ENCODE measurements around the gene PPDPF. TPM values are rescaled to one million over a fixed set of nuclear protein-coding genes. Genes with fewer than 3 reads are reported as not detected.

Gene PPDPF
- total RNA-seq, 1 experiment from 2014 or later: 263 TPM

DNA sequence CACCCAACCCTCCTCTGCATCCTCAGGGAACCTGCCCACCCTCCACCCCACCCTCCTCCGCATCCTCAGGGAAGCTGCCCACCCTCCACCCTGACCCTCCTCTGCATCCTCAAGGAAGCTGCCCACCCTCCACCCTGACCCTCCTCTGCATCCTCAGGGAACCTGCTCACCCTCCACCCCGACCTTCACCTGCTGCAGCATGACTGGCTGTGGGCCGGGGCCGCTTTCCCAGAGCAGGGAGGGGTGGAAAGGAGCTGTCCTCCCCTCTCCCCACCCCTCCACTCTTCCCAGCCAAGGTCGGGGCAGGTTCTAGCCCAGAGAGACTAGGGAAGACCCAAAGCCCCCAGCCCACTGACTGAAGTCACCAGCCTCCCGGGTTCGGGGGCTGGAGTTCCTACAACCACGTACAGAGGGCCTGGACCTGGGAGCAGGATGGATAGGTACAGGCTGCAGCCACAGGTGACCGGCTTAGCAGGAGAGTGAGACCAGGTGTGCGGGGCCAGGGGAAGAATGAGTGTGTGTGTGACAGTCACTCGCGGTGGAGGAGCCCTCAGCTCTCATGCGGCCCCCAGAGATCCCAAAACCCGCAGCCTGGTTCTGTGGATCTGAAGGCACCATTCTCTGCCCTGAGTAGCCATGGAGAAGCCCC, 33.3 kb upstream of the PPDPF start:
- no peak for DNase-seq (ENCODE audit: low read depth)

DNA sequence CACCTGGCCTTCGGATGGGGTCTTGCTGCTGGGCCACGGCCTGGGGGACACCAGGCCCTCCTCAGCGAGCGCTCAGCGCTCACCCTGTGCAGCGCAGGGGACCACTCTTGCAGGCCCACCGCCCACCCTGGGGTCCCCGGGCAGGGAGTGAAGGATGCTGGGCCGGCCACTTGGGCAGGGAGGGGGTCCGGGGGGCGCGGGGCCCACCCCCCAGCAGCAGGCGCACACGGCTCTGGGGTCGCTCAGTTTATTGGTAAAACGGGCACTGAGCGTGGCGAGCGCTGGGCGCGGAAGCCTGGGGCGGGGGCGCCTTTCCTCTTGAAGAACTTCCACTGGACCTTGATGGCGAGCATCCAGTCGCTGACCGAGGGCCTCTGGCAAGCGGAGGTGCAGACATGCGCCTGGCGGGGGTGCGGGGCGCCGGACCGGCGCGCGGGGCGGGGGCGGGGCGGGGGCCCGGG, 32.8 kb upstream of the PPDPF start:
- DNase-seq (ENCODE audit: low read depth): no peak

DNA sequence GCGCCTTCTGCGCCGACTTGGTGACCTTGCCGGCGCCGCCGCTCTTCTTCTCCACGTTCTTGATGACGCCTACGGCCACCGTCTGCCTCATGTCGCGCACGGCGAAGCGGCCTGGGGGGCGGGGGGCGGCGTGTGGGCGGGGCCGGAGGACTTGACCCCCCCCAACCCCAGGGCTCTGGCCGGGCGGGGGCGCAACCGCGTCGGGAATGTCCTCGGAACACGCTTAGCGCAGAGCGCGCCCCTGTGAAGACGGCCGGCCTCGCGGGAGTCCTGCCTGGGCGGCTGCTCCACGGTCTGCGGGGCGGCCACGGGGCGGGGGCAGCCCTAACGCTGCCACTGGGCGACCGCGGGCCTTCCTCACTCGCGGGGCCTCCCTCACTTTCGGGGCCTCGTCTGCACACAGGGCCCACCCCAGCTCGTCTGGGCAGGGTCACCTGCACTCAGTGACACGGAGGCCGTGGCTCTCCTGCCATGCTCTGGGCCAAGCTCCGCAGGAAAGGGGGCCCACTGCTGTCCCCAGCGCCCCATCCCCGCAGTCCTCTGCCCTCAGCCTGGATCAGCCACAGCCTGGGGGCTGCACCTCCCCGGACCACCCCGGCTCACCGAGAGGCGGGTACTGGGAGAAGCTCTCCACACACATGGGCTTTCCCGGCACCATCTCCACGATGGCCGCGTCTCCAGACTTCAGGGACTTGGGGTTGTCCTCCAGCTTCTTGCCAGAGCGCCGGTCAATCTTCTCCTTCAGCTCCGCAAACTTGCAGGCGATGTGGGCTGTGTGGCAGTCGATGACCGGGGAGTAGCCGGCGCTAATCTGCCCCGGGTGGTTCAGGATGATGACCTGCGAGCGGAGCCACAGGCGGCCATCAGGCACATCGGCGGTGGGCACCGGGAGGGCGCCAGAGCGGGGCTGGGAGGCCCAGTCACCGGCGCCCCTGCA, 32.0 kb upstream of the PPDPF start:
- DNase-seq (ENCODE audit: low read depth): no peak

- no peak for DNase-seq (ENCODE audit: low read depth)
Observed at GRCh38 chr20:63490416-63490815, 30.1 kb upstream of the PPDPF start.

GRCh38 chr20:63491078-63491477, 29.5 kb upstream of the PPDPF start:
- no peak for DNase-seq (ENCODE audit: low read depth)

DNA sequence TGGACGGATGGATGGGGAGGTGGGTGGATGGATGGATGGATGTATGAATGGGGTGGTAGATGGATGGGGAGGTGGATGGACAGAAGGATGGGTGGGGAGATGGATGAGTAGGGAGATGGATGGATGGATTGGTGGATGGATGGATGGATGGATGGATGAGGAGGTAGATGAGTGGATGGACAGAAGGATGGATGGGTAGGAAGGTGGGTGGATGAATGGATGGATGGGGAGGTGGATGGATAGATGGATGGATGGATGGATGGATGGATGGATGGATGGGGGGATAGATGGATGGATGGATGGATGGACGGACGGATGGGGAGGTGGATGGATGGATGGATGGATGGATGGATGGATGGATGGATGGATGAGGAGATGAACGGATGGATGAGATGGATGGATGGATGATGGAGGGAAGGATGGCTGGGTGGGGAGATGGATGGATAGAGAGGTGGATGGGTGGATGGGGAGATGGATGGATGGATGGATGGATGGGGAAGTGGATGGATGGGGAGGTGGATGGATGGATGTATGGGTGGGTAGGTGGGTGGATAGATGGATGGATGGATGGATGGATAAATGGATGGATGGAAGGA, 28.8 kb upstream of the PPDPF start:
- no peak for DNase-seq (ENCODE audit: low read depth)

- DNase-seq (ENCODE audit: low read depth): no peak
Observed at GRCh38 chr20:63492518-63492917, 28.0 kb upstream of the PPDPF start.

GRCh38 chr20:63492982-63493381, 27.6 kb upstream of the PPDPF start:
- no peak for DNase-seq (ENCODE audit: low read depth)

DNA sequence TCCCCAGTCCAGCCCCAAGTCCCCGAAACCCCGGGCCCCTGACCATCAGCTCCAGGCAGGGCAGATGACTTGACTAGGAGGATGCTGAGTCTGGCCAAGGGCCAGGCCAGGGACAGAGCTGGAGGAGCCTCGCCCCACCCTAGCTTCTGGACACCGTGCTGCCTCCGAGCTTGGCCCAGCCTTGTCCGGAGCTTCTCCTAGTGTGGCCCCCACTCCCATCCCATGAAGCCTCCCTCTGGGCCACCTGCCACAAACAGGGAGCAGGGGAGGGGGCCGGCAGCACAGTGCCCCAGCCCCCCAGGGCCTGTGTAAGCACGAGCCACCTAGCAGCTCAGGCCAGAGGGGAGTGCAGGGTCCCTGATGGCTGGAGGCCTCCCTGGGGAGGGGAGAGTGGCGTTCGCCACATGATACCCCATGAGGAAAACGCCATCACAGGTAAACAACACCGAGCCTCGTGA, 27.0 kb upstream of the PPDPF start:
- DNase-seq (ENCODE audit: low read depth): no peak

GRCh38 chr20:63494084-63494419, 26.5 kb upstream of the PPDPF start:
- DNase-seq (ENCODE audit: low read depth): no peak

DNA sequence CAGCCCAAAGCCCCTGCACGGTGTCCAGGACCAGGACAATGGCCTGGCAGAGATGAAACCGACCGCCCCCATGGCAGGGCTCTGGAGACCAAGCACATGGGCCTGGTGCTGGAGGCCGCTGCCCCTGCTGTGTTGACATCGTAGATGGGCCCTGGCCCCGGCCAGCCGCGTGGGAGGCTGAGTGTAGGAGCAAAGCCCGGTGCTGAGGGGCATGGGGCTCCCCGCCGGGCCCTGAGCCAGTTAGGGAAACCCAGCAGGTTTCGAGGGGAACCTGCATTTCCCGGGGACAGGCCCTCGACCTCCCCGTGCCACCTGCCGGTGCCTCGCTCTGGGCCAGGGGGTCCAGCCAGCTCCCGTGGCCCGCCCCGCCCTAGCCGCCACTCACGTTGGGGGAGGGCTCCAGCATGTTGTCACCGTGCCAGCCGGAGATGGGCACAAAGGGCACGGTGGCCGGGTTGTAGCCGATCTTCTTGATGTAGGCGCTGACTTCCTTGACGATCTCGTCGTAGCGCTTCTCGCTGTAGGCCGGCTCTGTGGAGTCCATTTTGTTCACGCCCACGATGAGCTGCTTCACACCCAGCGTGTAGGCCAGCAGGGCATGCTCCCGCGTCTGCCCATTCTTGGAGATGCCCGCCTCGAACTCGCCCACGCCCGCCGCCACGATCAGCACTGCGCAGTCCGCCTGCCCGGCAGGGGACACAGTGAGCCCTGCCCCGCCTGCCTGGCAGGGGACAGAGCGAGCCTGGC, 26.0 kb upstream of the PPDPF start:
- DNase-seq (ENCODE audit: low read depth): no peak

DNA sequence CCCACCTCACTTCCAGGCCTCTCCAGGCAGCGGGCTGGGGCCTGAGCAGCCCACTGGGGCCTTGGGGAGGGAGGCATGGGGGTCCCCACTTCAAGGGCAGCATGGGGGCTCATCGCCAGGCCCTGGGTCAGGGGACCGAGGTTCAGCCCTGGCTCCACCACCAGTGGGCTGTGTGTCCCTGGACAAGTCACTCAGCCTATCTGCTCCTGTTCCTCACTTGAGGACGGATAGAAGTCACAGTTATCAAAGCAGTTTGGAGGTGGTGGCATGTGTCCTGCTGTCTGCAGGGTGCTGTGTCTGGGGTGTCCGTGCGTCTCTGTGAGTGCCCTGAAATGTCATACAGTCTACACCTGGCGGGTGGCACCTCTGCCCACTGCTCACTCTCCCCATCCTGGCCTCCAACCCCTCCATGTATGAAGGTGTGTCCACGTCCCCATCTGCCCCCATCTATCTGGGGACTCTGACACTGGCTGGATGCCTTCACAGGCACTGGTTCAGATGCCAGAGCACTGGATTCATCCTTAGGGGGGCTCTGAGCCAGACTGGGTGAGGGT, 25.3 kb upstream of the PPDPF start:
- no peak for DNase-seq (ENCODE audit: low read depth)

- DNase-seq (ENCODE audit: low read depth): no peak
Observed at GRCh38 chr20:63495741-63496595, 24.6 kb upstream of the PPDPF start.

DNA sequence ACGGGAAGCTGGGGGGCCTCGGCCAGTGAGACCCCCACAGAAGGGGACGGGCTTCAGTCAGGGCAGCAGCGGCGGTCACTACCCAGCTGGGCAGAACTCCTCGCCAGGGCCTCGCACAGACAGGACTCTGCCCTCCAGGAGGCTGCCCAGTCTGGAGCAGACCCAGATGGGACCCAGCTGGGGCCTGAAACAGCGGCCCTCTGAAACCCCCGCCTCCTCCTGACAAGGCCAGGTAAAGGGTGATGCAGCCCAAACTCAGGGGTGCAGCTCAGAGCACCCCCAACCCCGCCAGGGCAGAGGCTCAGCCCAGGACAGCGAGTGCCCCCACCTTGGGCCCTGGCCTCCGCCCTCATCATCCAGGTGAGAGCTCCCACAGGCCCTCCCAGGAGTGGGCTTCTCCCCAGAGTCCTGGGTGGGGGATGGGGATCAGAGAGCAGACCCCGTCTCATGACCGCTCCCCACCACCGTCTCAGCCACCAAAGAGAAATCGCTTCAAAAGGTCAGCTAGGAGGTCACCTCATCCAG, 23.9 kb upstream of the PPDPF start:
- DNase-seq (ENCODE audit: low read depth): no peak

DNA sequence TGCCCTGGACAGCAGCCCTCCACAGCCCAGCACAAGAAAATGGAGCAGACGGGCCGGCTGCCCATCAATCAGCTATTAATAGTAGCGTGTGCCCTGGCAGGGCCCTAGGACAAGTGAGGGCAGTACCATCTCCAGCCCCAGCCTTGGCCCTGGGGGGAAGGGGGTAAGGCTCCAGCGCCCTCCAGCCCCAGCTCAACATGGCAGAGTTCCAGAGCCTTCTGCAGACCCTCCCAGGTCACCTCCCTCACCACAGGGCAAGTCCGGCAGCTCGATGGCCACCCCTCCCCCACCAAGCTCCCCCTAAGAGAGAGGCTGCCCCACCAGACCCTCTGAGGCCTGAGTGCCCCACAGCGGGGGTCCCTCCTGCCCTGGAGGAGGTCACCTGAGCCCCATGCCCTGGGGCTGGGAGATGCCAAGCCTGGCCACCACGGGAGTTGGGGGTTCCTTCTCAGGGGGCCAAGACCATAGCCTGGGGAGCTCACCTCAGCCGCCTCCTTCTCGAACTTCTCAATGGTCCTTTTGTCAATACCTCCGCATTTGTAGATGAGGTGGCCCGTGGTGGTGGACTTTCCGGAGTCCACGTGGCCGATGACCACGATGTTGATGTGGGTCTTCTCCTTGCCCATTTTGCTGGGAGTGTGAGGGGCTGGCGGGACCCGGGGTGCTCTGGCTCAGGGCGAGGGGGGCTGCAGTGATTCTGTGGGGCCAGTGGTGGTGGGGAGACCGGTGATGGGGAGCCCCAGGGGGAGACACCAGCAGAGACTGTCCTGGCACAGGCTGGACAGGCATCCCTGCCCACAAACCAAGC, 23.2 kb upstream of the PPDPF start:
- DNase-seq (ENCODE audit: low read depth): no peak

DNA sequence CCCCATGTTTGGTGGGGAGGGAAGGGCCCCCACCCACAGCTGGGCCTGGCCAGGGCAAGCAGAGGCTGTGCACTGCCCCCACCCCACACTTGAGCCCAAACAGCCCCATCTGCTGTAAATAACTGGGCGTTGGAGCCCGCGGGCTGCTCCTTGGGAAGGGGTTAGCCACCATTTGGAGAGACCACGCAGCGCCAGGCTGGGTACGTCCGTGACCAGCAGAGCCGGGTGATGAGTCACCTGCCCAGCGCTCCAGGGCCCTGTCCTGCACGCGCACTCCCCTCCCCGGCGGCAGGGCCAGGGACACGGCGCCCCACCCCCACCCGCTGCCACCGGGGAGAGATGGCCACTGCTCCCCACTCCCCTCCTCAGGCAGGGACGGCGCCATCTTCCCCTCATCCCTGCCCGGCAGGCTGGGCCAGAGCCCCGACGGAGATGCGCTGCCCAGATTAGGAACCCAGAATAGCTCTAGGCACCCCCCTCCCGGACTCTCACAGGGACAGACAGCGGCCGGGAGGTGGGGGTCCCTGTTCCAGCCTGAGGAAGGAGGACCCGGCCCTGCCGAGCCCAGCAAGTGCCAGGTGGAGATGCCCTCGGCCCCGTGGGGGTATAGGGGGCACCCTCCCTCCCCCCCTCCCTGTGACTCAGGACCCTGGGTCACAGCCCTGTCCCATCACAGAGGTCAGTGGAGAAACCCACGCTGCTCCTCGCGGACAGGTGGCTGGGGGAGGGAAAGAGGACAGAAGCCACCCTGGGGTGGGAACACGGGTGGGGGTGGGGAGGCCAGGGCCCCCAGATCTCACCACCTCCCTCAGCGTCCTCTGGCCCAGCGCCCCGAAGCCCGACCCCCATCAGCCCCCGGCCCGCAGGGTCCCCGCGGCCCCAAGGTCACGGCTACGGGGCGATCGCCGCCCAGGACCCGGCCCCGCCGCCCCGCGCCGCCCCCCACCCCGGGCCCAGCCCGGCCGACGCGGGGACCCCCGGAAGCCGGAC, 22.3 kb upstream of the PPDPF start:
- DNase-seq (ENCODE audit: low read depth): peak; percentile 89

- peak; percentile 43 for DNase-seq (ENCODE audit: low read depth)
Observed at GRCh38 chr20:63498960-63499337, 21.6 kb upstream of the PPDPF start, which contains the start of gene EEF1A2. EEF1A2 (minus strand) TSS chr20:63499083; CDS start chr20:63497763, 1,320 bp downstream.

DNA sequence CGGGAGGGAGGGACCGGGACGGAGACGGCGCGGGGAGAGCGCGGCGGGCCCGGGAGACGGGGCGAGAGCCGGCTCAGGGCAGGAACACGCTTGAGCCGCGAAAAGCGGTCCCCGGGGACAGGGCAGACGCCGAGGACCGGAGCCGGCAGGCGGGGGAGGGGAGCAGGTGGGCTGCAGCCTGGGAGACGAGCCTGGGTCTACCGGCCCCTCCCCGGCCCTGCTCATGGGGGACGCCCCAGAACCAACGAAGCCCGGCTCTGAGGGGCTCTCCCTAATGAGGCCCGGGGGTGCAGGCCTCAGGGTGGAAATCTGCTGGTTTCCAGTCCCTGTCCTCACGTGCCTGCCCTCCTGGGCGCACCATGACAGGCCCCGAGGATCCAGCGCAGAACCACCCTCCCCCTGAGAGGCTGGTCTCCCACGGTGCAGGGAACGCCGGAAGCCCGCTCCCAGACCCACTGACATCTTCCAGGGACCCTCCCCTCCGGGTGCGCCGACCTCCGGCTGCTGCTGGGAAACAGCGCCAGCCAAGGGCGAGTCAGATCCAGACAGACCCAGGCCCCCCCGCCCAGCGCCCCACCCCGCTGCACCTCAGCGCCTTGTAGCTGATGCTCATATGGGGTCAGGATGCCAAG, 21.1 kb upstream of the PPDPF start:
- DNase-seq (ENCODE audit: low read depth): no peak
